Spleen (tissue), 11 donors: ENCODE measurements around the gene GID8. TPM values are rescaled to one million over a fixed set of nuclear protein-coding genes. Genes with fewer than 3 reads are reported as not detected.

Experiments used
- DNase-seq: peaks from one replicate; pipeline ENCODE4 v3.0.0-alpha.2; 2020
- H3K27ac ChIP-seq, 8 donors: fragments of 200-600 bp; sonication (generic) in 7 of 8; 1 replicate in 4 of 8; 2 replicates in 4 of 8; pipeline versions ENCODE4 v1.5.0 to v1.8.0; 2016 to 2021; ENCODE audit warnings: inconsistent platforms in 4 of 8, mild to moderate bottlenecking in 4 of 8, moderate library complexity in 1 of 8
- H3K27me3 ChIP-seq, 7 donors: fragments of 200-600 bp; sonication (generic) in 6 of 7; replicated peaks in 1 of 7; 1 replicate in 4 of 7; 2 replicates in 3 of 7; pipeline versions ENCODE4 v1.5.0 to v1.8.0; 2016 to 2021; ENCODE audit warnings: inconsistent platforms in 3 of 7, mild to moderate bottlenecking in 1 of 7
- H3K36me3 ChIP-seq, 6 donors: fragments of 200-600 bp; sonication (generic) in 5 of 6; 1 replicate in 4 of 6; 2 replicates in 2 of 6; pipeline versions ENCODE4 v1.5.0 to v1.8.0; 2016 to 2021; ENCODE audit warnings: inconsistent platforms in 2 of 6
- H3K4me1 ChIP-seq, 6 donors: fragments of 200-600 bp; sonication (generic) in 5 of 6; 1 replicate in 3 of 6; 2 replicates in 3 of 6; pipeline versions ENCODE4 v1.5.0 to v1.8.0; 2016 to 2021; ENCODE audit warnings: inconsistent platforms in 3 of 6
- H3K4me3 ChIP-seq, 8 donors: fragments of 200-600 bp; sonication (generic) in 7 of 8; 1 replicate in 4 of 8; 2 replicates in 4 of 8; pipeline versions ENCODE4 v1.5.0 to v1.8.0; 2016 to 2021; ENCODE audit warnings: inconsistent platforms in 4 of 8, mild to moderate bottlenecking in 4 of 8, moderate library complexity in 2 of 8
- H3K9me3 ChIP-seq, 8 donors: fragments of 200-600 bp; sonication (generic) in 7 of 8; 1 replicate in 4 of 8; 2 replicates in 4 of 8; pipeline versions ENCODE4 v1.5.0 to v1.8.0; 2016 to 2021; ENCODE audit warnings: inconsistent platforms in 4 of 8
- POLR2A ChIP-seq, 3 donors: fragments of 450-650 bp; IDR thresholded peaks; one replicate each; pipeline ENCODE4 v1.5.1; 2017; ENCODE audit warnings: antibody characterized with exemption in 3 of 3, mild to moderate bottlenecking in 1 of 3
- POLR2AphosphoS5 ChIP-seq, 3 donors: sonication (generic); formaldehyde crosslinking; IDR thresholded peaks; one replicate each; pipeline ENCODE4 v1.5.1; 2017; ENCODE audit warnings: antibody characterized with exemption in 3 of 3
- WGBS, 5 donors: extraction: QIAGEN DNeasy Blood & Tissue Kit in 3 of 5; methylation state at CpG; one replicate each; pipeline versions ENCODE4 v1.1.5 to v1.1.7; 2013 to 2018; 5-methylcytosine and 5-hydroxymethylcytosine counted together
- intact Hi-C: fragments of 100-400 bp; cut with DNase I; formaldehyde crosslinking; loops from one replicate; pipeline ENCODE4 v1.15.0; 2023; ENCODE audit warnings: low total_unique reads
- polyA plus RNA-seq, 3 donors: library from polyadenylated mRNA; stranded (reverse); fragments of 200-250 nt; gene quantifications; one replicate each; pipeline ENCODE4 v1.2.1, GENCODE V29; 2013
- total RNA-seq, 7 donors: library from RNA; depleted of rRNA in 3 of 7; stranded (reverse); fragments of >200 nt in 3 of 7; fragmentation: NEBNext Ultra II Directional in 4 of 7; extraction: Animal tissue kit (Norgen Biotek cat#: 25700) in 4 of 7; gene quantifications; one replicate each; pipeline versions ENCODE4 v1.1.0 to v1.2.1, GENCODE V29; 2016 to 2021
- TF ChIP-seq, protein P1 (sequence below), 11 experiments: fragments of 200-600 bp in 7 of 11; fragments of 450-650 bp in 4 of 11; sonication (generic) in 4 of 11; IDR thresholded peaks in 8 of 11; conservative IDR thresholded peaks in 3 of 11; 1 replicate in 7 of 11; 2 replicates in 4 of 11; pipeline versions ENCODE4 v1.4.0 to v1.8.0; 2016 to 2021; ENCODE audit warnings: antibody characterized with exemption in 11 of 11, inconsistent platforms in 4 of 11, mild to moderate bottlenecking in 1 of 11
- donor health status: healthy with polysubstance abuse.
- donor health status: DM: no; HTN: no; CAD: no; lungs with moderate emphysema.
- donor health status: DM: no; HTN: no; CAD: no.
- donor health status: Bipolar disorder and iron deficiency.
- donor health status: healthy.
- donor health status: DM: no; HTN: no; CAD: no.
- donor health status: DM: yes; HTN: yes; CAD: no.

The GID8 gene
- total and polyA plus RNA-seq, 10 donors = 9.7 to 33.3 (median 28.1) TPM

DNA sequence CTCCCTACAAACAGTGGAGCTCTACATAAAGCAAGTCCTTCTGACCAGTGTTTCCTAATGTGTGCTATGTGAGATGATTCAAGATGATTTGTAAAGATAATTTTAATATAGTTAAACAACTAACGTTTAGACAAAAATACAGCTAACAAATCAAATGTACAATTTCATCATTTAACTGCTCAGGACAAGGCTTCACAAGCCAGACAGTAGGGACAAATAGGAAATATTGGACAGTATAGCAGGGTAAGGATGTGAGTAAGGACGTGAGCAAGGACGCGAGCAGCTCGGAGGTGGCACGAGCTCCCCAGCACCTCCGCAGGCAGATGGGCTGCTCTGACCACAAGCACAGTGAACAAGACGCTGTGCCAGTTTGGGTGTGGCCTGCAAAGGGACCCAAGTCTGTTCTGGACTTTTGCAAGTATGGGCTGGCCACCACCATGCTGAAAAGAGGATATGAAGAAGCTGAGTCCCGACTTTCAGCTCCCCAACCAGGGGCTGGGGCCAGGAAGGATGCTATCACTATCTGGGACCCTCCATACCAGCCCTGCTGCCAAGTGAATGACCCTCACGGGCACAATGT lies 26.2 kb upstream of the GID8 start:
- intact Hi-C loops = no loop called here
- DNase-seq = no peak
- H3K4me3 ChIP-seq = no peak overlapping the region
- WGBS, 5 donors = 70 to 83% (median 77%) methylated on average over 10 of the region's 10 CpGs
- no peaks in the 10 kb centered on the region for H3K9me3 ChIP-seq
- H3K27ac ChIP-seq = no peak overlapping the region
- peaks cover 6 to 77% (median 71%) of the 10 kb centered on the region in 6 donors for H3K36me3 ChIP-seq
- H3K4me1 ChIP-seq = peaks cover 32 to 77% (median 49%) of the 10 kb centered on the region in 6 donors
- TF ChIP-seq POLR2AphosphoS5 (IDR thresholded peaks at IDR 0.05) (peak; percentile 4 to 31 (median 21)), POLR2A (IDR thresholded peaks at IDR 0.05) (no peak)
- TF ChIP-seq, protein P1, sequence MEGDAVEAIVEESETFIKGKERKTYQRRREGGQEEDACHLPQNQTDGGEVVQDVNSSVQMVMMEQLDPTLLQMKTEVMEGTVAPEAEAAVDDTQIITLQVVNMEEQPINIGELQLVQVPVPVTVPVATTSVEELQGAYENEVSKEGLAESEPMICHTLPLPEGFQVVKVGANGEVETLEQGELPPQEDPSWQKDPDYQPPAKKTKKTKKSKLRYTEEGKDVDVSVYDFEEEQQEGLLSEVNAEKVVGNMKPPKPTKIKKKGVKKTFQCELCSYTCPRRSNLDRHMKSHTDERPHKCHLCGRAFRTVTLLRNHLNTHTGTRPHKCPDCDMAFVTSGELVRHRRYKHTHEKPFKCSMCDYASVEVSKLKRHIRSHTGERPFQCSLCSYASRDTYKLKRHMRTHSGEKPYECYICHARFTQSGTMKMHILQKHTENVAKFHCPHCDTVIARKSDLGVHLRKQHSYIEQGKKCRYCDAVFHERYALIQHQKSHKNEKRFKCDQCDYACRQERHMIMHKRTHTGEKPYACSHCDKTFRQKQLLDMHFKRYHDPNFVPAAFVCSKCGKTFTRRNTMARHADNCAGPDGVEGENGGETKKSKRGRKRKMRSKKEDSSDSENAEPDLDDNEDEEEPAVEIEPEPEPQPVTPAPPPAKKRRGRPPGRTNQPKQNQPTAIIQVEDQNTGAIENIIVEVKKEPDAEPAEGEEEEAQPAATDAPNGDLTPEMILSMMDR (IDR thresholded peaks at IDR 0.05 in 8 of 11, conservative IDR thresholded peaks at IDR 0.05 in 3 of 11) = no peak
- no peaks in the 10 kb centered on the region for H3K27me3 ChIP-seq

DNA sequence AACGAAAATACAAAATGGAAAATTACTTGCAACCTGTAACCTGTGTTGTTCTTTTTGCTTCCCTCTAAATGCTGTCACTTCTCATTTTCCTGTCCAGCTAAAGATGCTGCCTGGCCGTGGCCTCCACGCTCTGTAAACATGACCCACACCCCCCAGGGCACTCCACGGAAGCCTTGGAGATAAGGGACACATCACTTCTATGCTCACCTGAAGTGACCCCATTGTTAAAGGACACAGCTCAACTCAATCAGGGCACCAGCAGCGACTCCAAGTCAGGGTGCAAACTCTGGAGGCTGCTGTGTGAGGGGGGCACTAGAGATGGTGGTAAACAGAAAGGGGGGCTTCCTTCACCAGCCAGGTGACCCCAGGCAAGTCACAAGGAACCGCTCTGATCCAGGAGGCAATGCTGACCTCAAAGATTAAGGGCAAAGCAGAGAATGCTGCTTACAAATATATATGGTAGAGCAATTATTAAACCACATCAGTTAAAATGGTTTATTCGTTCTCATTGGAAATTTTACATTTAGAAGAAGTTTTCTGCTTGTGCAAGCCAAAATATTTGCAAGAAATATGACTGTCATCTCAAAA lies 24.8 kb upstream of the GID8 start:
- Histone ChIP-seq H3K9me3 (no peaks in the 10 kb centered on the region), H3K4me3 (no peak overlapping the region), H3K36me3 (peaks cover 6 to 63% (median 57%) of the 10 kb centered on the region in 6 donors), H3K4me1 (peaks cover 45 to 80% (median 63%) of the 10 kb centered on the region in 6 donors), H3K27ac (no peak overlapping the region), H3K27me3 (no peaks in the 10 kb centered on the region)
- 78 to 85% (median 81%) methylated on average over 7 of the region's 7 CpGs for WGBS, 5 donors
- intact Hi-C loops = no loop called here
- DNase-seq = no peak
- TF ChIP-seq POLR2A (IDR thresholded peaks at IDR 0.05) (no peak), POLR2AphosphoS5 (IDR thresholded peaks at IDR 0.05) (no peak)
- TF ChIP-seq, protein P1 (IDR thresholded peaks at IDR 0.05 in 8 of 11, conservative IDR thresholded peaks at IDR 0.05 in 3 of 11) = no peak

DNA sequence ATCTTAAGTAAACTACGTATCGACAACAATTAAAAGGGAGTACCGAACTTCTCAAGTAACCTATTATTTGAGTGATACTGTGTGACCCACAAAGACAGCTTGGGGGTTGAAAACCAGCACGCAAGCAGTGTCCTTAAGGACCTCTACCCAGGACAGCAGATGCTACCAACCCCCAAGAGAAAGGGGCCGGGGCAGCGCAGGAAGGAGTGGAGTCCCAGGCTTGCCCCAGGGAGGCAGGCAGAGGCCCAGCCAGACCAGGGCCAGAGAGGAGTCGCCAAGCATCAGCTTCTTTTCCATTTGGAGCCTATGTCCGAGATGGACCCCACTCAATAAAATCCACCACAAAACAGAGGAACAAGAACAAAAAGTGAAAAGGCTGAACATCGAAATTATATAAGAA lies 23.5 kb upstream of the GID8 start:
- intact Hi-C loops = no loop called here
- TF ChIP-seq POLR2AphosphoS5 (IDR thresholded peaks at IDR 0.05) = no peak
- TF ChIP-seq, protein P1 (IDR thresholded peaks at IDR 0.05 in 8 of 11, conservative IDR thresholded peaks at IDR 0.05 in 3 of 11) = no peak
- no peak for TF ChIP-seq POLR2A (IDR thresholded peaks at IDR 0.05)
- 82 to 92% (median 87%) methylated on average over 9 of the region's 9 CpGs for WGBS, 5 donors
- H3K27me3 ChIP-seq = no peaks in the 10 kb centered on the region
- H3K4me1 ChIP-seq = peaks cover 56 to 92% (median 73%) of the 10 kb centered on the region in 6 donors
- no peaks in the 10 kb centered on the region for H3K9me3 ChIP-seq
- DNase-seq = no peak
- H3K36me3 ChIP-seq = peaks cover 4 to 50% (median 44%) of the 10 kb centered on the region in 6 donors
- H3K4me3 ChIP-seq = no peak overlapping the region
- no peak overlapping the region for H3K27ac ChIP-seq

DNA sequence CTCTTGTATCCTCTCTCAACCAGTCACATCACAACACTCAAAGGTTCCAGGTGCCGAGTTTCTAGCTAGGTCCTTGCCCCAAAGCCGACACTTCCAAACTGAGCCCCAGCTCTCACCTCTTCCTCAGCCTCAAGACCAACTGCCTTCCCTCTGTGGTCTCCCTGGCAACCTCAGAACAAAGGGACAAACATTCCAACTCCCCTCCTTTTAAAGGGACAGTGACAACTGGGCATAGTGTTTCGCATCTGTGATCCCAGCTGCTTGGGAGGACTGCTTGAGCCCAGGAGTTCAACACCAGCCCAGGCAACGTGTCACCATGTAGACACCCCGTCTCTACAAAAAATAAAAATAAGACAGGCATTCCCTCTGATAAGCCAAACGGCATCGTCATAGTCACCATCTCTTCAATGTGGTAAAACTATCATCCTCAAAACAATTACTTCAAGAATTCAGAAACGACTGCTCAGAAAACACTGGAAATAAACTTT lies 22.9 kb upstream of the GID8 start:
- no peak for DNase-seq
- Histone ChIP-seq H3K4me3 (peak overlapping the region in 2 of 8 donors; percentile 1 to 18), H3K4me1 (peaks cover 62 to 93% (median 79%) of the 10 kb centered on the region in 6 donors), H3K36me3 (peaks cover 4 to 45% (median 39%) of the 10 kb centered on the region in 6 donors), H3K27me3 (no peaks in the 10 kb centered on the region), H3K27ac (peak overlapping the region in 1 of 8 donors; percentile 18), H3K9me3 (no peaks in the 10 kb centered on the region)
- TF ChIP-seq, protein P1 (IDR thresholded peaks at IDR 0.05 in 8 of 11, conservative IDR thresholded peaks at IDR 0.05 in 3 of 11) = no peak
- TF ChIP-seq POLR2A (IDR thresholded peaks at IDR 0.05) (no peak), POLR2AphosphoS5 (IDR thresholded peaks at IDR 0.05) (no peak)
- intact Hi-C loops = no loop called here
- 43 to 58% (median 54%) methylated on average over 8 of the region's 8 CpGs for WGBS, 5 donors
